Astrocyte (in vitro differentiated cells and primary cell): ENCODE data around the gene GFOD1.

Experiments used
- EZH2 ChIP-seq: IDR thresholded peaks from 2 replicates; pipeline ENCODE4 v1.6.1; 2012; ENCODE audit warnings: mild to moderate bottlenecking, low read length, inconsistent platforms; ENCODE audit not compliant: insufficient read depth
- TF ChIP-seq, protein P1 (sequence below): IDR thresholded peaks from 2 replicates; pipeline ENCODE4 v1.5.1; 2011; ENCODE audit warnings: low read depth, mild to moderate bottlenecking, inconsistent platforms, low read length, moderate library complexity; ENCODE audit not compliant: insufficient read depth

DNA sequence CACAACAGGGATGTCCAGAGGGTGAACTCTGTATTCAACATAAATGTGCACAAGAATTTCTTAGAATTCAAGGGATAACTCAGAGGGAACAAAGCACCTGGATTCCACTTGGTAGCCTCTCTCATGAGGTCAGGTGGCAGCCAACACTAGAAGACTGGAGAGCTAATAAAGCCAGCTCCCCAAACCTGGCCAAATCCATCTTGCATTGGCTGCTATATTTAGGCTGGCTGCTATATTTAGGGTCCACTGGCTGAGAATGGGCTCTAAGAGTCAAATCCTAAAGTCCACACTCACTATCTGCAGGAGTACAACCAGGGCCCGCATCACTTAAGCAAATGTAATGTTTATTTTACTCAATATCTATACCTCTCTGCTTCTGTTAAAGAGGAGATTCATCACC is 179.1 kb downstream of the GFOD1 start:
- TF ChIP-seq, protein P1, sequence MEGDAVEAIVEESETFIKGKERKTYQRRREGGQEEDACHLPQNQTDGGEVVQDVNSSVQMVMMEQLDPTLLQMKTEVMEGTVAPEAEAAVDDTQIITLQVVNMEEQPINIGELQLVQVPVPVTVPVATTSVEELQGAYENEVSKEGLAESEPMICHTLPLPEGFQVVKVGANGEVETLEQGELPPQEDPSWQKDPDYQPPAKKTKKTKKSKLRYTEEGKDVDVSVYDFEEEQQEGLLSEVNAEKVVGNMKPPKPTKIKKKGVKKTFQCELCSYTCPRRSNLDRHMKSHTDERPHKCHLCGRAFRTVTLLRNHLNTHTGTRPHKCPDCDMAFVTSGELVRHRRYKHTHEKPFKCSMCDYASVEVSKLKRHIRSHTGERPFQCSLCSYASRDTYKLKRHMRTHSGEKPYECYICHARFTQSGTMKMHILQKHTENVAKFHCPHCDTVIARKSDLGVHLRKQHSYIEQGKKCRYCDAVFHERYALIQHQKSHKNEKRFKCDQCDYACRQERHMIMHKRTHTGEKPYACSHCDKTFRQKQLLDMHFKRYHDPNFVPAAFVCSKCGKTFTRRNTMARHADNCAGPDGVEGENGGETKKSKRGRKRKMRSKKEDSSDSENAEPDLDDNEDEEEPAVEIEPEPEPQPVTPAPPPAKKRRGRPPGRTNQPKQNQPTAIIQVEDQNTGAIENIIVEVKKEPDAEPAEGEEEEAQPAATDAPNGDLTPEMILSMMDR = no peak
- TF ChIP-seq EZH2 = no peak
